GM13976 (cell line): ENCODE results near the gene EIF4E2.

Experiments used
- DNase-seq: peaks from one replicate; pipeline ENCODE4 v3.0.0; 2012; ENCODE audit warnings: low spot score
- in situ Hi-C: fragments of 300-500 bp; cut with MboI; formaldehyde crosslinking; loops from one replicate; pipeline ENCODE4 v1.12.0; 2022; ENCODE audit warnings: low sequenced_read_pairs, mixed read lengths, inconsistent platforms; ENCODE audit not compliant: unreplicated experiment
- TF ChIP-seq, protein P1 (sequence below): IDR thresholded peaks from 2 replicates; pipeline ENCODE4 v1.5.1; 2012; ENCODE audit warnings: borderline replicate concordance, mild to moderate bottlenecking; ENCODE audit not compliant: insufficient read depth; ENCODE audit errors: extremely low read depth, missing control alignments, control extremely low read depth

EIF4E2 gene, protein sequence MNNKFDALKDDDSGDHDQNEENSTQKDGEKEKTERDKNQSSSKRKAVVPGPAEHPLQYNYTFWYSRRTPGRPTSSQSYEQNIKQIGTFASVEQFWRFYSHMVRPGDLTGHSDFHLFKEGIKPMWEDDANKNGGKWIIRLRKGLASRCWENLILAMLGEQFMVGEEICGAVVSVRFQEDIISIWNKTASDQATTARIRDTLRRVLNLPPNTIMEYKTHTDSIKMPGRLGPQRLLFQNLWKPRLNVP

DNA sequence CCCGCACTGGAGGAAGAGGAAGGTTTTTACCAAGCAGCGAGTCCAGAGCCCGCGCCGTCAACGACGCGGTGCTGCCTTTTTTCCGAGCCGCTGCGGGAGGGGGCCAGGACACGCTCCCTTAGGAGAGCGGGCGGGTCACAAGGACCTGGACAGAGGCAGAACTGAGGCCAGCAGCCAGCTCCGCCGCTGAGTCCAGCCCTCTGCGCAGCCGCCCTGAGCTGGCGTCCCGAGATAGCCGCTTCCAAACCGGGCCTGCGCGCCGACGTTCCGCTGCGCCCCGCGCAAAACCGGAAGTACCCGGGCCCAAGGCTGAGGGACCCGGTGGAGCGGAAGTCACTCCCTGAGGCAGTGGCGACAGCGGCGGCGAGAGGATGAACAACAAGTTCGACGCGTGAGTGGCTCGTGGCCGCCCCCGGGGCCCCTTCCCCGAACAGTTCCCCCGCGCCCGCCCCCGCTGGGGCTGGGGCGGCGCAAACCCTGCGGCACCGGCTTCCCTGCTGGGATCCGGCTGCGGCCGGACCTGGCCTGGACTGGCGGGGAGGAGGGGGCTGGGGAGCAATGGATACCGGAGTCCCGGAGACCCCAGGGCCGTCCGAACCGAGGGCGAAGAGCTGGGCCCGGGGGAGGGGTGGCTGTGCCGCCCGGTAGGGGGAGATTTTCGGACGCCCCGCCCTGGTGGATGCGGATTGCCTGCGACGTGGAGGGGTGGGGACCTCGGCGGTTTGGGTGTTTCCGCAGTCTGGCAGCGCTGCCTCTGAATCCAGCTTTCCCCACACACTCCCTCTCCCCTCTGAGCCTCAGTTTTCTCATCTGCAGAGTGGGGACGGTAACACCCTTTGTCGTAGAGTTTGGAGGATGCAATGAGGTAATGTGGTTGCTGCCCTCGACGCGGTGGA lies at the start of gene EIF4E2, which contains the start of gene TIGD1:
Gene EIF4E2 (plus strand): TSS at position 336 of the 896 bp plus-strand sequence. CDS start 36 bp downstream, at position 372.
Gene TIGD1 (minus strand): TSS at position 204 of the 896 bp plus-strand sequence. CDS start 675 bp downstream, outside the sequence.
- peak; percentile 99 for DNase-seq
- in situ Hi-C loops: no loop called here
- TF ChIP-seq, protein P1, sequence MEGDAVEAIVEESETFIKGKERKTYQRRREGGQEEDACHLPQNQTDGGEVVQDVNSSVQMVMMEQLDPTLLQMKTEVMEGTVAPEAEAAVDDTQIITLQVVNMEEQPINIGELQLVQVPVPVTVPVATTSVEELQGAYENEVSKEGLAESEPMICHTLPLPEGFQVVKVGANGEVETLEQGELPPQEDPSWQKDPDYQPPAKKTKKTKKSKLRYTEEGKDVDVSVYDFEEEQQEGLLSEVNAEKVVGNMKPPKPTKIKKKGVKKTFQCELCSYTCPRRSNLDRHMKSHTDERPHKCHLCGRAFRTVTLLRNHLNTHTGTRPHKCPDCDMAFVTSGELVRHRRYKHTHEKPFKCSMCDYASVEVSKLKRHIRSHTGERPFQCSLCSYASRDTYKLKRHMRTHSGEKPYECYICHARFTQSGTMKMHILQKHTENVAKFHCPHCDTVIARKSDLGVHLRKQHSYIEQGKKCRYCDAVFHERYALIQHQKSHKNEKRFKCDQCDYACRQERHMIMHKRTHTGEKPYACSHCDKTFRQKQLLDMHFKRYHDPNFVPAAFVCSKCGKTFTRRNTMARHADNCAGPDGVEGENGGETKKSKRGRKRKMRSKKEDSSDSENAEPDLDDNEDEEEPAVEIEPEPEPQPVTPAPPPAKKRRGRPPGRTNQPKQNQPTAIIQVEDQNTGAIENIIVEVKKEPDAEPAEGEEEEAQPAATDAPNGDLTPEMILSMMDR: no peak

DNA sequence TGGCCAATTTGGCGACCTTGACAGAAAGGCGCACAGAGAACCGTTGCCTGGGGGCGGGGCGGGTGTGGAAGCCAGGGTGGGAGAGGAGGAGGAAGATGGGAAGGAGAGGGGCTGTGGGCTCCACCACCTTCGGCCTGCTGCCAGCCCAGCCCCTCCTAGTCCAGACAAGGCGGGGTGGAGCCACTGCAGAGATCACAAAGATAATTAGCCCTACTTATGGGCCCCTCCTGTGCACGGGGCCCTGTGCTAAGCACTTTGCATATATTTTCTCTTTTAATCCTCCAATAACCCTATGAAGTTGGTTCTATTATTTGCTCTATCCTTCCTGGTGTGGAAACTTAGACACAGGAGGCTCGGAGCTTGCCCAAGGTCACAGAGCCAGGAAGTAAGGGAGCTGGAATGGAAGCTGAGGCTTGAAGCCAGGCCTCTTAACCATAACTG lies 49.1 kb upstream of the EIF4E2 start:
- TF ChIP-seq, protein P1: no peak
- no peak for DNase-seq
- in situ Hi-C loops: no loop called here

DNA sequence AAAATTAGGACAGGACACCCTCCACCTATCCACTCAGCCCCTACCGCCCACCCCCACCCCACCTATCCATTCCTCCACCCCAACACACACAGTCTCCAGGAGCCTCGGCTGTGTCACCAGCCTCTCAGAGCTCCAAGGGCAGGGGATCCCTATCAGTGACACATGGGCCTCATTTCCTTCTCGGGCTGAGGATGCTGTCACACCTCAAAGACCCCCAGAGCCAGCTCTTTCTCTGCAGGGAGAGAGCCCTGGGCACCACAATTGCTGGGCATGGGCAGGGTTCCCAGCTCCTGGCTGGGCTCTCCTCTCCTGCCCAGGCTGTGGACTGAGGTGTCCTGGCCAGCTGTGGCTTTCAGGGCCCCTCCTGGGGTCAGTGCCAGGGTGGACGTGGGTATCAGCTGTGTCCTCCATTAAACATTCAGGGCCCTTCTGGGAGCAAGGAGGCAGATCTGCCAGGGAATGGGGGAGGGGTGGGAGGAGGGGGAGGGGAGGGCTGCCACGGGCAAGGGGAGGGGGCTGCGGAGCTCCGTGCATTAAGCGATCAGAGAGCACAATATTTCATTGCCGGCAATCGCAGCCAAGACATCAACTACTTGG lies 48.6 kb upstream of the EIF4E2 start:
- TF ChIP-seq, protein P1: no peak
- no peak for DNase-seq
- in situ Hi-C loops: no loop called here

DNA sequence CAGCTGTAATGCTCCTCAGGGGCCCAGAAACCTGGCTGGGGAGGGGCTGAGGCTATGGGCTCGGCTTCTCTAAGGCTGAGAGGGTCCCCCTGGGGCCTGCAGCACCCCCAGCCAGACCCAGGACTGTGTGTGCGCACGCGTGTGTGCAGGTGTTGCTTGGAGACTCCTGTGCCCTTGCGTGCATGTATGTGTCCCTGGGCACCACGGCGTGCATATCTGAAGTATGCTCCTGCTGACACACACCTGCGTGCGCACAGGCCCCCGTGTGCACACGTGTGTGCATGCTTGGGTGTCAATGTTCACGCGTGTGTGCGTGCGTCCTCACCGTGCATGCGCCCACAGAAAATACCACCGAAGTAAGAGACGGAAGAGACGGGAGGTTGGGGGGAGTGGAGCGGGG lies 48.0 kb upstream of the EIF4E2 start:
- DNase-seq: no peak
- TF ChIP-seq, protein P1: no peak

DNA sequence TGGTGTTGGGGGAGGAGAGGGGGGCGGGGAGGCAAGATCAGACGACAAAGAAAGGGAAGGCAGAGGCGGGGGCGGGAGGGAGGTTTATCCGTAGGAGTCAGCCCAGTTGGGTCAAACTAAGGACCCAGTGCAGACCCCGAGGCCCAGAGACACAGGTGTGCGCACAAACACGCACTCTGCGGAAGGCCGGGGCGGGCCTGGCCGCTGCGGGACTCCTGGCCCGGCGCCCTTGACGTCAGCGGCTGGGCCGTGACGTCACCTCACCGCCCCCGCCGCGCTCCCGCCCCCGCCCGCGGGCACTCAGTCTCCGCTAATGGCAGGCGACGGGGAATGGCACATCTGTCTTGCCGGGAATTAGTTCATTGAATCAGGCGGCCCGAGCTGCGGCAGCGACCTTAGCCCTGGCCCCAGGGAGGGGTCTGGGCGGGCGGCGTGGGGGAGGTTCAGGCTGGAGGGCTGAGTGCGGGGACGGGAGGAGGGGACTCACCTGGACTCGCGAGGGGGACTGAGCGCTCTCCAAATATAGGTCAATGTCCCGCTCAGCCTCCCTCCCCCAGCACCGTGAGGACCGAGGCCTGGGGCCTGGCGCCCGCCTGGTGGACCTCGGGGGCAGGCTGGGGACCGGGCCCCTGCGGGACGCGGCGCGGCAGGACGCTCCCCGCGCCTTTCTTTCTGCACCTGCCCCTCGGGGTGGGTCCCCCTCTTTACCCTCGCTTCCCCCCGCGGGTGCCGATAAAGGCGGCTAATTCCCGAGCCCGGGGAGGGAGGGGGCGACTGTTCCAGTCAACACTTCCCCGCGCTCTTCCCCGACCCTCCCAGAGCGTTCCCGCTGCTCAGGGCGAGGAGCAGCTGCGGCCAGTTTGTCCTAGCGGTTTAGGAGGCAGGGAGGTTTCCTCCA lies 47.3 kb upstream of the EIF4E2 start:
- peak; percentile 62 for DNase-seq
- in situ Hi-C loops: no loop called here
- TF ChIP-seq, protein P1: no peak

More for the DNA sequence above, 48.0 kb upstream of the EIF4E2 start:
- in situ Hi-C loops: no loop called here

DNA sequence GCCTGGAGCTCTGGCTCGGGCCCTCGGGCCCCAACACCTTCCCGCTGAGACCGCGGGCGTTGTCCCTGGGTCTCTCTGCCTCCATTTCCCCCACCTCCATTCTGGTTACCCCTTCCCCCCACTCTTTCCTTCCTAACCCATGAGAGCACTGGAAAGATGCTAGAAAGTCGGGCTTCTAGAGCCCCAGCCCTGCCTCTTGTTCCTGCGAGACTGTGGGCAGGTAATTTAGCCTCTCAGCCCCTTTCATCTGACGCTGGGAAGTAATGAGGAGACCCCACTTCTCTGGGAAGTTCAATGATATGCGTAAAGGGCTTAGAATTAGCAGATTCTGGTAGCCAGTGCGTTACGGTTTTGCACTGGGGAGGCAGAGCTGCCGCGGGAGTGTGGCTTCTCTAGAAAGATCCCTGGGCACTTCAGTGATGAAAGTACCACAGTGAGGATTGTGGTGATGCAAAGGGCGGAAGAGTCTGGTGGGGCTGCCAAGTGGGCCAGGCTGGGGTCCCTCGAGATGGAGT lies 46.6 kb upstream of the EIF4E2 start:
- TF ChIP-seq, protein P1: no peak
- in situ Hi-C loops: no loop called here
- DNase-seq: no peak
